SU-DHL-6 (cell line): Measurements from ENCODE around the gene PRKAR1B.

Source experiments
- CTCF ChIP-seq: fragments of 200-600 bp; sonication (generic); IDR thresholded peaks from one replicate; pipeline ENCODE4 v1.5.1; 2017; ENCODE audit warnings: antibody characterized with exemption, mild to moderate bottlenecking, low read length, moderate library complexity; ENCODE audit not compliant: insufficient read depth, poor library complexity, severe bottlenecking
- EZH2phosphoT487 ChIP-seq: fragments of 200-600 bp; sonication (generic), shearing (Covaris generic); conservative IDR thresholded peaks from 2 replicates; pipeline ENCODE4 v1.6.1; 2018; ENCODE audit warnings: mild to moderate bottlenecking, antibody characterized with exemption, low read length, moderate library complexity, mixed read lengths

DNA sequence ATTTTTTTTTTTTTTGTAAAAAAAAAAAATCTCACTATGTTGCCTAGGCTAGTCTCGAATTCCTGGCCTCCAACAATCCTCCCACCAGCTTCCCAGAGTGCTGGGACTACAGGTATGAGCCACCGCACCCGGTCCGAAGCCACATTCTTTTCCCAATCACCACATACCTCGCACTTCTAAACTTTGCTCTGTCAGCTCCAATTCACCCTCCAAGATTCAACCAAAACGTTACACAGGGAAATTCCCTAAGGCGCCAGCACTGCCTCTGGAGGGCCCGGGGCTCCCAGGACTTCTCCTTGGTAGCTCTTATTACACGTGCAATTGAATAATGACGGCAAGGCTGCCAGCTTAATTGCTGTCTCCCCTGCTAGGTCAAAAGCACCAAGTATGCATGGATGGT is 10.9 kb downstream of the PRKAR1B start:
- TF ChIP-seq EZH2phosphoT487 = no peak
- no peak for TF ChIP-seq CTCF
